Stomach (tissue), 4 donors: ENCODE results near the gene ECI2.

Source experiments
- CTCF ChIP-seq, 7 experiments: fragments of 450-650 bp in 4 of 7; fragments of 200-600 bp in 3 of 7; sonication (generic) in 3 of 7; IDR thresholded peaks; one replicate each; pipeline ENCODE4 v1.5.1; 2016 to 2019; ENCODE audit warnings: antibody characterized with exemption in 7 of 7, control low read depth in 2 of 7, mild to moderate bottlenecking in 1 of 7
- EP300 ChIP-seq: sonication (generic); formaldehyde crosslinking; IDR thresholded peaks from one replicate; pipeline ENCODE4 v1.6.1; 2017; ENCODE audit warnings: antibody characterized with exemption
- POLR2A ChIP-seq, 4 donors: fragments of 450-650 bp; IDR thresholded peaks; one replicate each; pipeline ENCODE4 v1.6.1; 2016; ENCODE audit warnings: antibody characterized with exemption in 4 of 4, control low read depth in 2 of 4, mild to moderate bottlenecking in 1 of 4, moderate library complexity in 1 of 4
- POLR2AphosphoS5 ChIP-seq, 3 donors: sonication (generic); formaldehyde crosslinking; IDR thresholded peaks; one replicate each; pipeline ENCODE4 v1.6.1; 2016; ENCODE audit warnings: antibody characterized with exemption in 3 of 3

GRCh38 chr6:4108561-4109093 lies 26.7 kb downstream of the ECI2 start:
- TF ChIP-seq CTCF (IDR thresholded peaks at IDR 0.05) (no peak), POLR2A (IDR thresholded peaks at IDR 0.05) (no peak), POLR2AphosphoS5 (IDR thresholded peaks at IDR 0.05) (no peak), EP300 (no peak)
